HepG2 (cell line): ENCODE data around the gene CCS. TPM values are rescaled to one million over a fixed set of nuclear protein-coding genes. Genes with fewer than 3 reads are reported as not detected.
A peak's percentile ranks its signal among the peaks of the same experiment; 100 is the strongest.

ENCODE experiments used
- ATF7-NPFF ChIP-seq: sonication (generic); formaldehyde crosslinking; IDR thresholded peaks from 2 replicates; pipeline ENCODE4 v1.8.1; 2023; ENCODE audit warnings: mild to moderate bottlenecking, low read depth, missing genetic modification reagents, moderate library complexity
- CREB1 ChIP-seq, 2 experiments: fragments of 450-650 bp in 1 of 2; IDR thresholded peaks; 2 replicates each; pipeline ENCODE4 v1.6.1; 2016 to 2017; ENCODE audit warnings: control low read depth in 1 of 2, mild to moderate bottlenecking in 1 of 2, missing compliant biosample characterization in 1 of 2, missing genetic modification characterization in 1 of 2
- GFI1 ChIP-seq: sonication (generic); formaldehyde crosslinking; IDR thresholded peaks from 2 replicates; pipeline ENCODE4 v1.5.0; 2020; ENCODE audit warnings: missing genetic modification reagents, mild to moderate bottlenecking, borderline replicate concordance
- MEIS1 ChIP-seq: sonication (generic); formaldehyde crosslinking; IDR thresholded peaks from 2 replicates; pipeline ENCODE4 v1.9.0; 2021; ENCODE audit warnings: mild to moderate bottlenecking, missing genetic modification reagents, moderate library complexity, borderline replicate concordance
- PHF20 ChIP-seq: sonication (generic); formaldehyde crosslinking; IDR thresholded peaks from 2 replicates; pipeline ENCODE4 v1.5.0; 2020; ENCODE audit warnings: mild to moderate bottlenecking, missing genetic modification reagents
- PLRG1 ChIP-seq: fragments of 450-650 bp; conservative IDR thresholded peaks from 2 replicates; pipeline ENCODE4 v1.6.1; 2016
- POGZ ChIP-seq: sonication (generic); formaldehyde crosslinking; IDR thresholded peaks from 2 replicates; pipeline ENCODE4 v1.4.0; 2020; ENCODE audit warnings: mild to moderate bottlenecking, missing genetic modification reagents
- POLR2G ChIP-seq: fragments of 200-400 bp; formaldehyde crosslinking; IDR thresholded peaks from 2 replicates; pipeline ENCODE4 v1.6.1; 2018; ENCODE audit warnings: mild to moderate bottlenecking, low read depth, low read length, moderate library complexity
- RXRB ChIP-seq: IDR thresholded peaks from 2 replicates; pipeline ENCODE4 v1.6.1; 2016; ENCODE audit warnings: borderline replicate concordance, missing genetic modification reagents, missing compliant biosample characterization
- SOX13 ChIP-seq, 3 experiments: fragments of 450-650 bp in 1 of 3; sonication (generic) in 1 of 3; formaldehyde crosslinking in 1 of 3; IDR thresholded peaks in 2 of 3; conservative IDR thresholded peaks in 1 of 3; 2 replicates each; pipeline versions ENCODE4 v1.5.0 to v1.6.1; 2016 to 2020; ENCODE audit warnings: antibody characterized with exemption in 1 of 3, mild to moderate bottlenecking in 1 of 3, missing compliant biosample characterization in 1 of 3, missing genetic modification reagents in 1 of 3, moderate library complexity in 1 of 3
- TBP ChIP-seq: sonication (generic); formaldehyde crosslinking; IDR thresholded peaks from 2 replicates; pipeline ENCODE4 v1.5.0; 2020; ENCODE audit warnings: missing genetic modification reagents
- TEAD3 ChIP-seq: optimal IDR thresholded peaks from 2 replicates; pipeline ENCODE3; 2016; ENCODE audit warnings: borderline replicate concordance
- ZFP1 ChIP-seq: IDR thresholded peaks from 2 replicates; pipeline ENCODE4 v1.6.1; 2016
- ZNF543 ChIP-seq: sonication (generic); formaldehyde crosslinking; IDR thresholded peaks from 2 replicates; pipeline ENCODE4 v1.4.0; 2020; ENCODE audit warnings: mild to moderate bottlenecking, missing genetic modification reagents
- ZNF547 ChIP-seq: sonication (generic); formaldehyde crosslinking; IDR thresholded peaks from 2 replicates; pipeline ENCODE4 v1.5.1; 2020; ENCODE audit warnings: mild to moderate bottlenecking, missing genetic modification reagents
- ZNF557 ChIP-seq: sonication (generic); formaldehyde crosslinking; IDR thresholded peaks from 2 replicates; pipeline ENCODE4 v1.4.0; 2020; ENCODE audit warnings: missing genetic modification reagents
- ZNF619 ChIP-seq: sonication (generic); formaldehyde crosslinking; IDR thresholded peaks from 2 replicates; pipeline ENCODE4 v1.4.0; 2020; ENCODE audit warnings: mild to moderate bottlenecking, missing genetic modification reagents
- ZNF720 ChIP-seq: sonication (generic); formaldehyde crosslinking; IDR thresholded peaks from 2 replicates; pipeline ENCODE4 v1.4.0; 2020; ENCODE audit warnings: missing genetic modification reagents
- polyA plus RNA-seq, 8 experiments: library from polyadenylated mRNA; depleted of rRNA in 3 of 8; stranded (reverse) in 7 of 8; unstranded in 1 of 8; fragments of >200 nt; fragmentation: Illumina TruSeq in 4 of 8; extraction: Trizol in 4 of 8; gene quantifications; 2 replicates each; pipeline versions ENCODE4 v1.2.1 to v1.2.3, GENCODE V29; 2011 to 2016; ENCODE audit warnings: low read depth in 4 of 8, missing spikeins in 1 of 8, mixed read lengths in 1 of 8; ENCODE audit not compliant: insufficient read depth in 1 of 8
- total RNA-seq, 5 experiments: library from RNA; depleted of rRNA; stranded (reverse); fragments of >200 nt; fragmentation: Illumina TruSeq; extraction: Trizol; gene quantifications; 2 replicates each; pipeline ENCODE4 v1.2.3, GENCODE V29; 2016; ENCODE audit warnings: low read depth in 1 of 5
- TF ChIP-seq, protein P1 (sequence below): sonication (generic); formaldehyde crosslinking; IDR thresholded peaks from 2 replicates; pipeline ENCODE4 v1.8.1; 2023; ENCODE audit warnings: mild to moderate bottlenecking, moderate library complexity, missing genetic modification reagents
- TF ChIP-seq, protein P2 (sequence below): sonication (generic); formaldehyde crosslinking; IDR thresholded peaks from 2 replicates; pipeline ENCODE4 v1.5.0; 2020; ENCODE audit warnings: mild to moderate bottlenecking, missing genetic modification reagents
- TF ChIP-seq, protein P3 (sequence below): sonication (generic); formaldehyde crosslinking; IDR thresholded peaks from 2 replicates; pipeline ENCODE4 v1.4.0; 2020; ENCODE audit warnings: low read depth, missing genetic modification reagents

The CCS gene
- total and polyA plus RNA-seq, 2 of the 13 experiments (the other 11 are each of a cell fraction or from before 2014, with no cell fraction given) = 25.4 to 44.6 TPM

DNA sequence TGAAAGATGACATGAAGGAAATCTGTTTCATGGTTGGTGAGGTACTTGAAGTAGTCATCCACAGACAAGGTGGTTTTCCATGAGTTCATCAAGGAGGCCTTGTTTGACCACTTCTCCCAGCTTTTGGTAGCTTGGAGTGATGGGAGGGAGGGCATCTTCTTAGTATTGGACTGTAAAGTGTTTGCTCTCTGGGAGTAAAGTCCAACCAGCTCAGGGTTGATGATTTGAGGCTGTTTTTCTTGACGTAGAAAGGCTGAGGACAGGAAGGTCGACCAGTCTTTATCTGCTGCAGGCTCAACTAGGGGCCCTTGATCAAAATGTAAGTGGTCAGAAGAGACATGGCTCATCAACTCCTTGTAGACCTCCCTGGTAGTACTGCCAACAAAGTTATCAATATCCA, 1.8 kb upstream of the CCS start (continued):
- TF ChIP-seq ZNF547 (CRISPR knock-in tag) (0 out of 2 replicates have a peak, but pooled peaks have one; percentile 45), ZNF557 (no peak), ZFP1 (no peak), ATF7-NPFF (CRISPR knock-in tag) (no peak), TEAD3 (CRISPR knock-in tag) (peak; percentile 24), RXRB (CRISPR knock-in tag) (peak; percentile 32; the same call in 1 of the 2 replicates), ZNF619 (CRISPR knock-in tag) (no peak), CREB1 (IDR thresholded peaks at IDR 0.05) (no peak), CREB1 (CRISPR knock-in tag; IDR thresholded peaks at IDR 0.05) (peak; percentile 41; the same call in 1 of the 2 replicates), MEIS1 (CRISPR knock-in tag) (no peak), PHF20 (CRISPR knock-in tag) (no peak), POGZ (no peak), POLR2G (no peak), TBP (CRISPR knock-in tag) (no peak), GFI1 (CRISPR knock-in tag) (no peak), SOX13 (IDR thresholded peaks at IDR 0.05) (no peak), SOX13 (CRISPR knock-in tag; conservative IDR thresholded peaks at IDR 0.05 in 1 of 2, IDR thresholded peaks at IDR 0.05 in 1 of 2) (peak in 1 of 2 experiments; percentile 34; a peak in 1 of 4 replicates), PLRG1 (no peak), ZNF543 (no peak), ZNF720 (no peak)
- TF ChIP-seq, protein P1, sequence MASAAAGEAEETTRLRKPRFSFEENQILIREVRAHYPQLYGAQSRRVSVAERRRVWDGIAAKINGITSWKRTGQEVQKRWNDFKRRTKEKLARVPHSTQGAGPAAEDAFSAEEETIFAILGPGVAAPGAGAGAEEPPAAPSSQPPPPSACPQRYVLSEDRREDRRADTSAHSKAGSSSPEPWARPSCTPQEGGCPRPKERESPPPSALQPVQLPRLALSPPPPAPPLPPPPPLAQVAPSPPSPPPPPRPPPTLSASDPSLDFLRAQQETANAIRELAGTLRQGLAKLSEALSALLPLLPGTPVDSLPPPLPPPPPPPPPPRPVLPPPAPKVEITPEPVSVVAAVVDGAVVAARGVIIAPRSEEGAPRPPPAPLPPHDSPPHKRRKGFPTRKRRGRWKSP (CRISPR knock-in tag) = no peak
- TF ChIP-seq, protein P2, sequence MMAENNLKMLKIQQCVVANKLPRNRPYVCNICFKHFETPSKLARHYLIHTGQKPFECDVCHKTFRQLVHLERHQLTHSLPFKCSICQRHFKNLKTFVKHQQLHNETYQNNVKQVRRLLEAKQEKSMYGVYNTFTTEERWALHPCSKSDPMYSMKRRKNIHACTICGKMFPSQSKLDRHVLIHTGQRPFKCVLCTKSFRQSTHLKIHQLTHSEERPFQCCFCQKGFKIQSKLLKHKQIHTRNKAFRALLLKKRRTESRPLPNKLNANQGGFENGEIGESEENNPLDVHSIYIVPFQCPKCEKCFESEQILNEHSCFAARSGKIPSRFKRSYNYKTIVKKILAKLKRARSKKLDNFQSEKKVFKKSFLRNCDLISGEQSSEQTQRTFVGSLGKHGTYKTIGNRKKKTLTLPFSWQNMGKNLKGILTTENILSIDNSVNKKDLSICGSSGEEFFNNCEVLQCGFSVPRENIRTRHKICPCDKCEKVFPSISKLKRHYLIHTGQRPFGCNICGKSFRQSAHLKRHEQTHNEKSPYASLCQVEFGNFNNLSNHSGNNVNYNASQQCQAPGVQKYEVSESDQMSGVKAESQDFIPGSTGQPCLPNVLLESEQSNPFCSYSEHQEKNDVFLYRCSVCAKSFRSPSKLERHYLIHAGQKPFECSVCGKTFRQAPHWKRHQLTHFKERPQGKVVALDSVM (CRISPR knock-in tag) = no peak
- TF ChIP-seq, protein P3, sequence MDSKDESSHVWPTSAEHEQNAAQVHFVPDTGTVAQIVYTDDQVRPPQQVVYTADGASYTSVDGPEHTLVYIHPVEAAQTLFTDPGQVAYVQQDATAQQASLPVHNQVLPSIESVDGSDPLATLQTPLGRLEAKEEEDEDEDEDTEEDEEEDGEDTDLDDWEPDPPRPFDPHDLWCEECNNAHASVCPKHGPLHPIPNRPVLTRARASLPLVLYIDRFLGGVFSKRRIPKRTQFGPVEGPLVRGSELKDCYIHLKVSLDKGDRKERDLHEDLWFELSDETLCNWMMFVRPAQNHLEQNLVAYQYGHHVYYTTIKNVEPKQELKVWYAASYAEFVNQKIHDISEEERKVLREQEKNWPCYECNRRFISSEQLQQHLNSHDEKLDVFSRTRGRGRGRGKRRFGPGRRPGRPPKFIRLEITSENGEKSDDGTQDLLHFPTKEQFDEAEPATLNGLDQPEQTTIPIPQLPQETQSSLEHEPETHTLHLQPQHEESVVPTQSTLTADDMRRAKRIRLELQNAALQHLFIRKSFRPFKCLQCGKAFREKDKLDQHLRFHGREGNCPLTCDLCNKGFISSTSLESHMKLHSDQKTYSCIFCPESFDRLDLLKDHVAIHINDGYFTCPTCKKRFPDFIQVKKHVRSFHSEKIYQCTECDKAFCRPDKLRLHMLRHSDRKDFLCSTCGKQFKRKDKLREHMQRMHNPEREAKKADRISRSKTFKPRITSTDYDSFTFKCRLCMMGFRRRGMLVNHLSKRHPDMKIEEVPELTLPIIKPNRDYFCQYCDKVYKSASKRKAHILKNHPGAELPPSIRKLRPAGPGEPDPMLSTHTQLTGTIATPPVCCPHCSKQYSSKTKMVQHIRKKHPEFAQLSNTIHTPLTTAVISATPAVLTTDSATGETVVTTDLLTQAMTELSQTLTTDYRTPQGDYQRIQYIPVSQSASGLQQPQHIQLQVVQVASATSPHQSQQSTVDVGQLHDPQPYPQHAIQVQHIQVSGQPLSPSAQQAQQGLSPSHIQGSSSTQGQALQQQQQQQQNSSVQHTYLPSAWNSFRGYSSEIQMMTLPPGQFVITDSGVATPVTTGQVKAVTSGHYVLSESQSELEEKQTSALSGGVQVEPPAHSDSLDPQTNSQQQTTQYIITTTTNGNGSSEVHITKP (CRISPR knock-in tag) = no peak
